ENCODE data around the gene DHRS4.

Gene DHRS4

GRCh38 chr14:23953464-23954278 is at the start of gene DHRS4:
Gene DHRS4, plus strand, starts transcription at chr14:23953770. Its CDS starts 19 bp downstream, at chr14:23953789.
- peak; percentile 87 for DNase-seq

- DNase-seq, result no peak
Observed at GRCh38 chr14:23910101-23910875, 43.3 kb upstream of the DHRS4 start.

- no peak for DNase-seq
Observed at GRCh38 chr14:23910876-23911210, 42.7 kb upstream of the DHRS4 start.

- no peak for DNase-seq
Observed at GRCh38 chr14:23915559-23915958, 38.0 kb upstream of the DHRS4 start.

- no peak for DNase-seq
Observed at GRCh38 chr14:23916004-23916403, 37.6 kb upstream of the DHRS4 start.

GRCh38 chr14:23916446-23916845 is 37.1 kb upstream of the DHRS4 start:
- no peak for DNase-seq

- DNase-seq, result no peak
Observed at GRCh38 chr14:23922545-23922944, 31.0 kb upstream of the DHRS4 start.

GRCh38 chr14:23925523-23926075 is 28.0 kb upstream of the DHRS4 start:
- DNase-seq, result no peak

- no peak for DNase-seq
Observed at GRCh38 chr14:23926543-23926942, 27.0 kb upstream of the DHRS4 start.

- no peak for DNase-seq
Observed at GRCh38 chr14:23929136-23929535, 24.4 kb upstream of the DHRS4 start.

GRCh38 chr14:23929822-23930294 is 23.7 kb upstream of the DHRS4 start:
- peak; percentile 34 for DNase-seq

- no peak for DNase-seq
Observed at GRCh38 chr14:23930742-23931141, 22.8 kb upstream of the DHRS4 start.

GRCh38 chr14:23931721-23932289 is 21.8 kb upstream of the DHRS4 start:
- DNase-seq, result no peak

GRCh38 chr14:23932639-23933038 is 20.9 kb upstream of the DHRS4 start:
- no peak for DNase-seq

GRCh38 chr14:23933108-23933741 is 20.3 kb upstream of the DHRS4 start:
- DNase-seq, result no peak

GRCh38 chr14:23933742-23934128 is 19.8 kb upstream of the DHRS4 start:
- no peak for DNase-seq

- DNase-seq, result no peak
Observed at GRCh38 chr14:23935158-23935557, 18.4 kb upstream of the DHRS4 start.

- no peak for DNase-seq
Observed at GRCh38 chr14:23936084-23936829, 17.3 kb upstream of the DHRS4 start.

- no peak for DNase-seq
Observed at GRCh38 chr14:23937203-23937602, 16.4 kb upstream of the DHRS4 start.

GRCh38 chr14:23938823-23939222 is 14.7 kb upstream of the DHRS4 start:
- no peak for DNase-seq

GRCh38 chr14:23939607-23940326 is 13.8 kb upstream of the DHRS4 start:
- no peak for DNase-seq

- DNase-seq, result no peak
Observed at GRCh38 chr14:23941230-23941629, 12.3 kb upstream of the DHRS4 start.
